GDM1 (cell line): ENCODE results near the gene C7orf25.
"Not testable (repeated sequence)": the region's sequence is repeated elsewhere in the genome, so short reads cannot be mapped to it uniquely, and the experiment has no call there.

Experiments
- DNase-seq: peaks from one replicate; lab custom pipeline; 2025; lab: John Stamatoyannopoulos, UW

Gene C7orf25

GRCh38 chr7:42929449-42929848 lies 17.6 kb upstream of the C7orf25 start:
- DNase-seq: no peak

GRCh38 chr7:42928754-42929153 lies 16.9 kb upstream of the C7orf25 start:
- no peak for DNase-seq

GRCh38 chr7:42926204-42926603 lies 14.3 kb upstream of the C7orf25 start:
- no peak for DNase-seq

GRCh38 chr7:42925630-42926029 lies 13.8 kb upstream of the C7orf25 start:
- no peak for DNase-seq

- DNase-seq: no peak
Measured at GRCh38 chr7:42924223-42924838, 12.5 kb upstream of the C7orf25 start.

- DNase-seq: no peak
Measured at GRCh38 chr7:42922017-42922753, 10.3 kb upstream of the C7orf25 start.

GRCh38 chr7:42915356-42915755 lies 3.5 kb upstream of the C7orf25 start:
- no peak for DNase-seq

GRCh38 chr7:42914421-42915045 lies 2.7 kb upstream of the C7orf25 start:
- no peak for DNase-seq

- no peak for DNase-seq
Measured at GRCh38 chr7:42914009-42914408, 2.1 kb upstream of the C7orf25 start.

- no peak for DNase-seq
Measured at GRCh38 chr7:42913591-42913990, 1.7 kb upstream of the C7orf25 start.

- no peak for DNase-seq
Measured at GRCh38 chr7:42910306-42910705, 1.6 kb downstream of the C7orf25 start.

- DNase-seq: no peak
Measured at GRCh38 chr7:42907316-42907715, 4.6 kb downstream of the C7orf25 start.

- DNase-seq: no peak
Measured at GRCh38 chr7:42906181-42906580, 5.7 kb downstream of the C7orf25 start.

GRCh38 chr7:42902331-42902730 lies 9.5 kb downstream of the C7orf25 start:
- no peak for DNase-seq

- no peak for DNase-seq
Measured at GRCh38 chr7:42900842-42901241, 11.0 kb downstream of the C7orf25 start.

GRCh38 chr7:42893346-42894240 lies 18.3 kb downstream of the C7orf25 start:
- no peak for DNase-seq

GRCh38 chr7:42886893-42887505 lies 24.9 kb downstream of the C7orf25 start:
- no peak for DNase-seq

GRCh38 chr7:42886129-42886528 lies 25.7 kb downstream of the C7orf25 start:
- no peak for DNase-seq

- not testable (repeated sequence) for DNase-seq
Measured at GRCh38 chr7:42885183-42885582, 26.7 kb downstream of the C7orf25 start.

GRCh38 chr7:42883950-42884349 lies 27.9 kb downstream of the C7orf25 start:
- DNase-seq: no peak

GRCh38 chr7:42880392-42880791 lies 31.5 kb downstream of the C7orf25 start:
- DNase-seq: no peak

- DNase-seq: no peak
Measured at GRCh38 chr7:42878303-42878702, 33.6 kb downstream of the C7orf25 start.
